Parathyroid adenoma (tissue), 2 donors: ENCODE measurements around the gene MED13.

Experiments used
- H2AFZ ChIP-seq: fragments of 300-600 bp; sonication (generic); one replicate; pipeline ENCODE4 v1.7.0; 2017; ENCODE audit warnings: antibody characterized with exemption, mild to moderate bottlenecking
- H3K27ac ChIP-seq: fragments of 300-600 bp; sonication (generic); one replicate; pipeline ENCODE4 v1.7.0; 2017
- H3K27me3 ChIP-seq: fragments of 300-600 bp; sonication (generic); one replicate; pipeline ENCODE4 v1.7.0; 2017; ENCODE audit warnings: low read length; ENCODE audit not compliant: control insufficient read depth, insufficient read depth
- H3K36me3 ChIP-seq: fragments of 300-600 bp; sonication (generic); one replicate; pipeline ENCODE4 v1.7.0; 2017; ENCODE audit warnings: low read length; ENCODE audit not compliant: control insufficient read depth, insufficient read depth
- H3K4me1 ChIP-seq: fragments of 300-600 bp; sonication (generic); one replicate; pipeline ENCODE4 v1.7.0; 2017; ENCODE audit warnings: control low read depth
- H3K4me2 ChIP-seq: fragments of 300-600 bp; sonication (generic); one replicate; pipeline ENCODE4 v1.7.0; 2017; ENCODE audit warnings: low read length
- H3K4me3 ChIP-seq: fragments of 300-600 bp; sonication (generic); one replicate; pipeline ENCODE4 v1.7.0; 2017; ENCODE audit warnings: low read depth, low read length
- H3K79me2 ChIP-seq: fragments of 300-600 bp; sonication (generic); one replicate; pipeline ENCODE4 v1.7.0; 2017; ENCODE audit warnings: control low read depth
- H3K9ac ChIP-seq: fragments of 300-600 bp; sonication (generic); one replicate; pipeline ENCODE4 v1.7.0; 2017; ENCODE audit warnings: mild to moderate bottlenecking
- H3K9me3 ChIP-seq: fragments of 300-600 bp; sonication (generic); one replicate; pipeline ENCODE4 v1.7.0; 2017; ENCODE audit warnings: low read length; ENCODE audit not compliant: control insufficient read depth
- CTCF ChIP-seq: fragments of 300-600 bp; sonication (generic); IDR thresholded peaks from one replicate; pipeline ENCODE4 v1.7.0; 2017; ENCODE audit warnings: antibody characterized with exemption, mild to moderate bottlenecking
- donor health status: primary hyperparathyroidism.

Gene MED13

GRCh38 chr17:62062302-62062701 lies 2.8 kb downstream of the MED13 start:
- H3K4me1 ChIP-seq = peaks cover 4% of the 10 kb centered on the region
- no peak overlapping the region for H3K4me2 ChIP-seq
- no peaks in the 10 kb centered on the region for H3K36me3 ChIP-seq
- peaks cover 32% of the 10 kb centered on the region for H3K79me2 ChIP-seq
- no peaks in the 10 kb centered on the region for H3K9me3 ChIP-seq
- no peak overlapping the region for H3K9ac ChIP-seq
- no peak overlapping the region for H3K27ac ChIP-seq
- no peak overlapping the region for H2AFZ ChIP-seq
- no peak overlapping the region for H3K4me3 ChIP-seq
- no peaks in the 10 kb centered on the region for H3K27me3 ChIP-seq
- no peak for TF ChIP-seq CTCF

DNA sequence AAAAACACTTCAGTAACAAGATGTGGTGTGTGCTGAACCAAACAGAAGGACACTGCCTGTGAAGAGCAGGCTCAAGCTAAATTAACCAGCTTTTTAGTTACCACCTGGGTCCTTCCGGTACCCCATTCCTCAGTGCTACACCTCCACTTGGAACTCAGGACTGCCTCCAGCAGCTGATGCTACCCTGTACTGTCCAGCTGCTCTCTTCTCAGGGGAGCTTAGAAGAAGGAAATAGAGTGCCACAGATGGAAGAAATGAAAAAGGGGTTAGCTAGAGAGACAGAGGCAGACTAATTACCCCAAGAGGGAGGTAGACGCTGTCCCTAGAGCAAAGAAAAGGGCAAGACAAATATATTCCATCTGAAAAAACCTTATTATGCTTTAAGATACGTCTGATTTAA lies 5.7 kb downstream of the MED13 start:
- no peak overlapping the region for H3K9ac ChIP-seq
- H3K4me3 ChIP-seq = no peak overlapping the region

DNA sequence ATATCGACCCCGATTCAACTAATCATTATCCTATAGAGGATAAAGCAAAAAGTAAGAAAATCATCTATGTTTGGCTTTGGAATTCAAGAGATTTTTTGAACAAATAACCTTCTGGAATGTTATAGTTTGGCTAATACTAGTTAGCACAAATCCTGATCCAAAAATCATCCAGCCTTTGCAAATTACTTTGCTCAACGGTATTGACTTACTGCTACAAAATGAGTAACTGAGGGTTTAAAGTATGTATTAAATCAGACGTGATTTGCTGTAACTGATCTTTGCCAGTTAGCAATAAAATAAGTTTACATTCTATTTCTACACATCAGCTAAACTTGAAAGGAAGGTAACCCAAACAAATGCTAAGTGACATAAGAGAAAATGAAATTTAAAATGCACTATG lies 6.5 kb downstream of the MED13 start:
- Histone ChIP-seq H3K79me2 (peaks cover 47% of the 10 kb centered on the region), H3K4me2 (no peak overlapping the region), H2AFZ (no peak overlapping the region), H3K27ac (no peak overlapping the region), H3K36me3 (no peaks in the 10 kb centered on the region), H3K4me1 (peaks cover 4% of the 10 kb centered on the region), H3K9me3 (no peaks in the 10 kb centered on the region), H3K9ac (no peak overlapping the region), H3K4me3 (no peak overlapping the region), H3K27me3 (no peaks in the 10 kb centered on the region)
- TF ChIP-seq CTCF = no peak

More for the DNA sequence above, 5.7 kb downstream of the MED13 start:
- no peak overlapping the region for H3K27ac ChIP-seq
- H3K27me3 ChIP-seq = no peaks in the 10 kb centered on the region
- no peaks in the 10 kb centered on the region for H3K9me3 ChIP-seq
- peaks cover 45% of the 10 kb centered on the region for H3K79me2 ChIP-seq
- no peak for TF ChIP-seq CTCF
- H3K4me1 ChIP-seq = peaks cover 4% of the 10 kb centered on the region
- no peaks in the 10 kb centered on the region for H3K36me3 ChIP-seq
- no peak overlapping the region for H3K4me2 ChIP-seq
- no peak overlapping the region for H2AFZ ChIP-seq

DNA sequence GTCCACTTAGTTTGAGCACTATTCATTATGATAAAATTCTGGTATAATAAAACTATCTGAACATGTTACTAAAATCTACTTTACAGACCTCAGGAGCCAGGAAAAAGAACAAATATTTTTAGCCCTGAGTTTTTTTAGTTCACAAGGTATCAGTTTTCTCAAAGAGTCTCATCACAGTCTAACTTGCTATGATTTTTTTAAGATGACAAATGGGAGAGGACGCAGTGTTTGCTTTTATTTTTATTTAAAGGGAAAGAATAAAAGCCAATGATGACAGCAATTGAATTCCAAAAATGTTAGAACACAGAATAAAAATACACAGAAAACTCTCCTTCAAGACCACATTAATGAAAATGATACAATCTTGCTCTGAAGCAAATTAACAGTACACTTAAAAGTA lies 7.4 kb downstream of the MED13 start:
- no peaks in the 10 kb centered on the region for H3K9me3 ChIP-seq
- no peak overlapping the region for H3K4me2 ChIP-seq
- H2AFZ ChIP-seq = no peak overlapping the region
- H3K27me3 ChIP-seq = no peaks in the 10 kb centered on the region
- no peak for TF ChIP-seq CTCF
- H3K36me3 ChIP-seq = no peaks in the 10 kb centered on the region
- H3K4me1 ChIP-seq = no peaks in the 10 kb centered on the region
- no peak overlapping the region for H3K4me3 ChIP-seq
- no peak overlapping the region for H3K27ac ChIP-seq
- no peak overlapping the region for H3K9ac ChIP-seq
- H3K79me2 ChIP-seq = peaks cover 47% of the 10 kb centered on the region

DNA sequence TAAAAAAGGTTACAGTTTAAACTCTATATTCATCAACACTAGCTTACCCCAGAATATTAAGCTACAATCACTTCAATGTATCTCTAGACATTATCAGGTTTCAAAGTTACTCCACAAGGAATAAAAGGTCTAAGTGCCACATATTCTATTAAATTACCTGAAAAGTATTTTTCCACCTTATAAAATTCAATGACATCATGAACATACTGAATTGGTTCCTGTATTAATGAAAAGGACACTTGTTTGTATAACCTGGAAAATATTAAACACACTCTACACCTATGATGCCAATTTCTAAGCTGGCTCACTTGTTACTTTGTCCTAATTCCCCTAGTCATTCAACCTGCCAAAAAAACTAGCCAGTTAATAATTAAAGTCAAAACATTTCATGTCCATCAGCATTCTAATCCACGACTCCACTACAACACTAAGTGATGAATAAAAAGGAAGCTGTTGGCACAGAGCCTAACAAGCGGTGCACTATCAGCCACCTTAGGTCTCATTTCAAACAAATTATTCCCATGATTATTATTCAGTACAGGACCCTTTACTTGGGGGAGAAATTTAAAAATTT lies 12.2 kb downstream of the MED13 start:
- no peak overlapping the region for H3K9ac ChIP-seq
- H3K27ac ChIP-seq = no peak overlapping the region
- H3K4me3 ChIP-seq = no peak overlapping the region
- no peak overlapping the region for H2AFZ ChIP-seq
- H3K27me3 ChIP-seq = no peaks in the 10 kb centered on the region
- H3K9me3 ChIP-seq = no peaks in the 10 kb centered on the region
- no peaks in the 10 kb centered on the region for H3K4me1 ChIP-seq
- H3K79me2 ChIP-seq = peaks cover 33% of the 10 kb centered on the region
- no peak for TF ChIP-seq CTCF
- H3K4me2 ChIP-seq = no peak overlapping the region
- no peaks in the 10 kb centered on the region for H3K36me3 ChIP-seq
